Hepatocyte (in vitro differentiated cells): ENCODE results near the gene SCN2B. TPM values are rescaled to one million over a fixed set of nuclear protein-coding genes. Genes with fewer than 3 reads are reported as not detected.
A peak's percentile ranks its signal among the peaks of the same experiment; 100 is the strongest.

ENCODE experiments used
- DNase-seq: peaks from one replicate; pipeline ENCODE4 v3.0.0-alpha.2; 2016; ENCODE audit warnings: low spot score
- H2AFZ ChIP-seq: fragments of 200-600 bp; sonication (generic); 2 replicates; pipeline ENCODE4 v1.6.0; 2016; ENCODE audit warnings: antibody characterized with exemption, mild to moderate bottlenecking
- H3K27ac ChIP-seq: fragments of 200-600 bp; sonication (generic); 2 replicates; pipeline ENCODE4 v1.5.1; 2016; ENCODE audit warnings: mild to moderate bottlenecking
- H3K27me3 ChIP-seq: fragments of 200-600 bp; sonication (generic); 2 replicates; pipeline ENCODE4 v1.6.1; 2016
- H3K36me3 ChIP-seq: fragments of 200-600 bp; sonication (generic); replicated peaks from 2 replicates; pipeline ENCODE4 v1.5.1; 2016; ENCODE audit warnings: low read depth; ENCODE audit not compliant: insufficient read depth
- H3K4me1 ChIP-seq: fragments of 200-600 bp; sonication (generic); 2 replicates; pipeline ENCODE4 v1.5.1; 2016; ENCODE audit warnings: mild to moderate bottlenecking, moderate library complexity; ENCODE audit not compliant: insufficient read depth
- H3K4me2 ChIP-seq: fragments of 200-600 bp; sonication (generic); 2 replicates; pipeline ENCODE4 v1.6.0; 2016
- H3K4me3 ChIP-seq: fragments of 200-600 bp; sonication (generic); 2 replicates; pipeline ENCODE4 v1.5.1; 2016; ENCODE audit warnings: mild to moderate bottlenecking
- H3K79me2 ChIP-seq: fragments of 200-600 bp; sonication (generic); 2 replicates; pipeline ENCODE4 v1.6.0; 2017; ENCODE audit warnings: mild to moderate bottlenecking
- H3K9me2 ChIP-seq: fragments of 200-600 bp; sonication (generic); replicated peaks from 2 replicates; pipeline ENCODE4 v1.6.0; 2017; ENCODE audit warnings: mild to moderate bottlenecking; ENCODE audit not compliant: insufficient read depth
- H3K9me3 ChIP-seq: fragments of 200-600 bp; sonication (generic); 2 replicates; pipeline ENCODE4 v1.5.1; 2016; ENCODE audit warnings: low read depth, mild to moderate bottlenecking
- H4K20me1 ChIP-seq: fragments of 200-600 bp; sonication (generic); 2 replicates; pipeline ENCODE4 v1.6.0; 2016; ENCODE audit warnings: mild to moderate bottlenecking; ENCODE audit not compliant: insufficient read depth, poor library complexity, severe bottlenecking
- CTCF ChIP-seq: fragments of 200-600 bp; sonication (generic); IDR thresholded peaks from 2 replicates; pipeline ENCODE4 v1.5.1; 2016; ENCODE audit warnings: antibody characterized with exemption, mild to moderate bottlenecking; ENCODE audit not compliant: poor library complexity
- EZH2 ChIP-seq: fragments of 200-600 bp; sonication (generic); IDR thresholded peaks from 2 replicates; pipeline ENCODE4 v1.6.1; 2016; ENCODE audit warnings: antibody characterized with exemption, mild to moderate bottlenecking, borderline replicate concordance
- EZH2phosphoT487 ChIP-seq: fragments of 200-600 bp; sonication (generic); IDR thresholded peaks from one replicate; pipeline ENCODE4 v1.6.1; 2018; ENCODE audit warnings: antibody characterized with exemption, mild to moderate bottlenecking, low read depth, moderate library complexity; ENCODE audit not compliant: unreplicated experiment, severe bottlenecking
- WGBS: methylation state at CpG from one replicate; pipeline ENCODE4 v1.1.6; 2016; ENCODE audit warnings: low lambda C conversion rate; ENCODE audit errors: missing lambda C conversion rate; 5-methylcytosine and 5-hydroxymethylcytosine counted together
- polyA plus RNA-seq: library from polyadenylated mRNA; unstranded; fragments of >200 nt; fragmentation: Nextera tagmentation; extraction: Ambion mirVana; gene quantifications from 2 replicates; pipeline ENCODE4 v1.2.1, GENCODE V29; 2016
- total RNA-seq: library from RNA; depleted of rRNA; stranded (reverse); fragments of >200 nt; gene quantifications from 2 replicates; pipeline ENCODE4 v1.2.3, GENCODE V29; 2014

SCN2B gene
- total and polyA plus RNA-seq, 2 experiments from 2014 or later = 1.1 to 1.2 TPM

DNA sequence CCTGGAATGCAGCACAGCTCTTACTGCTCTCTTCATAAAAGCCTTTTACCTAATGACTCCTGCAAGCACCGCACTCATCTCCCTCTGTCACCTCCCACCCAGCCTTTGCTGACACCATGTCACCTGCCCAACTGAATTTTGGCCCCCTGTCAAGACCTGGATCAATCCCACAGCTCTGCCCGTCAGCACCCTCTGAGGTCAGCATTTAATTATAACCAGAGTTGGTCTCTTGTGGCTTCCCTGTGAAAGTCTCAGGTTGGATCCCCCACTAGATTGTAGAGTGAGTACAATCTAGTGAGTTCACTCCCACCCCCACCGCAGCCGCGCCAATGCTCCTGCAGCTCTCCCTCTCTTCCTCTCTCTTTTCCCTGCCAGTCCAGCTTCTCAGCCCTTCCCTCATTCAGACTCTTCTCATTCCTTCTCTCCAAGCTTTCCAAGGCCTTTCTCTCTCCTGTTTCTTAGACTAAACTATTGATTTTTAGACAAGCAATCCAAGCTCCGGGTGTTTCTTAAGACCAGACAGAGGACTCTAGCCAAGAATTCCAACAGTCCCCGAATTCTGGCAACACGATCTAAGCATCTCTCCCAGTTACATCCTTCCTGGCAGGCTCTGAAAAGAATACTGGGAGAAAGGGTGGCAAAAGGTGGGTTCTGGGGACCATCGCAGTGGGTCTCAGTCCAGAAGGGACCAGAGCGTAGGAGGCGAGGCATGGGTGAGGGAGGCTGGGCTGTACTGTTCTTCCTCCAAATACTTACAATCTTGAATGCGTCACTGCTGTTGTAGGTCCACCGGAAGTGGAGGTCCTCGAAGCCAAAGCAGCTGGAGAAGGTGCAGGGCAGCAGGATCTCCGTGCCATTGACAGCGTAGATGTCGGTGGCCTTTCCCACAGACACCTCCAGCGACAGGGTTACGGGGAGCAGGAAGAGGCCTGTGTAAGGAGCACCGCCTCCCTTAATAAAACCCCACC lies 31.9 kb downstream of the SCN2B start:
- no peak for TF ChIP-seq CTCF
- TF ChIP-seq EZH2phosphoT487 = no peak
- no peak for TF ChIP-seq EZH2
- 65% methylated on average over 20 of the region's 20 CpGs for WGBS
- no peak overlapping the region for H2AFZ ChIP-seq
- no peak for DNase-seq
- H3K4me3 ChIP-seq = no peak overlapping the region
- no peaks in the 10 kb centered on the region for H3K36me3 ChIP-seq
- H3K9me2 ChIP-seq = no peaks in the 10 kb centered on the region
- H3K27ac ChIP-seq = no peak overlapping the region
- no peaks in the 10 kb centered on the region for H3K79me2 ChIP-seq
- H3K4me1 ChIP-seq = no peaks in the 10 kb centered on the region
- no peak overlapping the region for H3K4me2 ChIP-seq
- no peaks in the 10 kb centered on the region for H3K9me3 ChIP-seq
- peaks cover 41% of the 10 kb centered on the region for H3K27me3 ChIP-seq
- no peaks in the 10 kb centered on the region for H4K20me1 ChIP-seq

- TF ChIP-seq EZH2 (no peak), EZH2phosphoT487 (no peak), CTCF (no peak)
- no peaks in the 10 kb centered on the region for H3K9me2 ChIP-seq
- WGBS = 85% methylated on average over 12 of the region's 12 CpGs
- H3K9me3 ChIP-seq = no peaks in the 10 kb centered on the region
- H3K27me3 ChIP-seq = peaks cover 33% of the 10 kb centered on the region
- H3K4me1 ChIP-seq = no peaks in the 10 kb centered on the region
- H4K20me1 ChIP-seq = no peaks in the 10 kb centered on the region
- no peaks in the 10 kb centered on the region for H3K79me2 ChIP-seq
- H3K36me3 ChIP-seq = no peaks in the 10 kb centered on the region
- no peak overlapping the region for H2AFZ ChIP-seq
- no peak overlapping the region for H3K27ac ChIP-seq
- no peak overlapping the region for H3K4me2 ChIP-seq
- no peak for DNase-seq
- H3K4me3 ChIP-seq = no peak overlapping the region
Measured at GRCh38 chr11:118143661-118144185, 32.7 kb downstream of the SCN2B start.

- Histone ChIP-seq H3K27ac (no peak overlapping the region), H3K27me3 (peaks cover 30% of the 10 kb centered on the region), H3K79me2 (no peaks in the 10 kb centered on the region), H3K4me3 (no peak overlapping the region), H3K4me2 (no peak overlapping the region), H3K36me3 (no peaks in the 10 kb centered on the region), H3K9me3 (no peaks in the 10 kb centered on the region), H4K20me1 (no peaks in the 10 kb centered on the region), H3K4me1 (no peaks in the 10 kb centered on the region), H2AFZ (no peak overlapping the region), H3K9me2 (no peaks in the 10 kb centered on the region)
- TF ChIP-seq EZH2phosphoT487 (no peak), EZH2 (no peak), CTCF (no peak)
- 34% methylated on average over 6 of the region's 6 CpGs for whole genome bisulfite sequencing
- DNase-seq = peak; percentile 33
Measured at GRCh38 chr11:118142809-118143208, 33.6 kb downstream of the SCN2B start.
